GM18517 (cell line): Measurements from ENCODE around the gene ZNF692.

ENCODE experiments used
- ATAC-seq: cut with Tn5 transposase; IDR thresholded peaks from one replicate; pipeline ENCODE4 v1.9.1; 2021; ENCODE audit warnings: mild to moderate bottlenecking, moderate library complexity; ENCODE audit not compliant: unreplicated experiment

The ZNF692 gene

DNA sequence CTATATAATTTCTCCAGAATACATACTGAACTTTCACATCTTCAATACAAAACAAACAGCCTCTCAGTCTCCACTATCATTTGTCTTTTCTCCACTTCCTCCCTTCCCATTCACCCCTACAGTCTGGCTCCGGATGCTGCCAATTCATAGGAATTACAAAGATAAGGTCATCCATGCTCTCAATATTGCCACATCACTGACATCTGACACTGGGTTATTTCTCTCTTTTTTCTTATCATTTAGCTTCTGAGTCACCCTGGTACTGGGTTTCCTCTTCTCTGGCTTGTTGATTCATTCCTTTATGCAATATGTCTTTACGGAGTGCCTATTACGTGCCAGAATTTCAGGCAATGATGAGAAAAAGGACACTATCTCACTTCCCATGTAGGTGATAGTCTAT, 30.0 kb downstream of the ZNF692 start:
- ATAC-seq, result no peak

DNA sequence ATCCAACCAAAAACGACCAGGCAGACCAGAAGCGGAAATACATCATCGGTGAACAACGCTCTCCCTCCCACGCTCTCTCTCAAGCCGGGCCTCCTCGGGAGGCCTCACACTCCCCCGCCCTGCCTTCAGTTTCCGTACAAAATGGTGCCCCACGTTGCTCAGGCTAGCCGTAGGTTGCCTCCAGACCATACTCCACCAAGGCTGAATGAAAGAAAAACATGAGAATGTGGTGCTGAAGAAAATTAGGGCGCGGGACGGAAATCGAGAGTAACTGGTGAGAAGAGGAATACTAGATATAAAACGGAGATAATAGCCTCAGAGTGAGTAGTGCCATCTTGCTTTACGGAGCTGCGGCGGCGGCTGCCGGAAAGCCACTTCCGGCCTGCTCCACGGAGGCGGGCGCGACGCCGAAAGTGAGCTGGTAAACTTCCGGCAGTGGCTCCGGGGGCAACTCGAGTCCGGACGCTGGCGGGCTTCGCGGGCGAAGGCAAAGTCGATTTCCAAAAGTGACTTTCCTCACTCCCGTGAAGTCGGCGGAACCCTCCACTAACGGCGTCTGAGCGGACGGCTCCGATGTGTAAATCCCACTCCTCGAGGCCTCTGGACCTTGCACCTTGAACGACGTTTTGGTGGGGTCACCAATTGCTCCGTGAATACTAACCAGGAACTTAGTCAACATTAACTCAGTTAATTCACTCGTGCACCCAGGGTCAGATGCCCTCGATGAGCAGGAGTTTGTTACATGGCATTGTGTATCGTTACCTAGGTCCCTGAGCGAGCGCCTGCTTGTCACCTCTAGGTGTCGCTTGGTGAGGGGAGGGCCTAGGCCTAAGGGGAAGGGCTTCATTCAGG, 32.8 kb downstream of the ZNF692 start, which contains the start of gene SH3BP5L:
SH3BP5L (minus strand) TSS at position 7 of the 852 bp plus-strand sequence. CDS start 980 bp downstream, outside the sequence.
- ATAC-seq, result peak; percentile 92

DNA sequence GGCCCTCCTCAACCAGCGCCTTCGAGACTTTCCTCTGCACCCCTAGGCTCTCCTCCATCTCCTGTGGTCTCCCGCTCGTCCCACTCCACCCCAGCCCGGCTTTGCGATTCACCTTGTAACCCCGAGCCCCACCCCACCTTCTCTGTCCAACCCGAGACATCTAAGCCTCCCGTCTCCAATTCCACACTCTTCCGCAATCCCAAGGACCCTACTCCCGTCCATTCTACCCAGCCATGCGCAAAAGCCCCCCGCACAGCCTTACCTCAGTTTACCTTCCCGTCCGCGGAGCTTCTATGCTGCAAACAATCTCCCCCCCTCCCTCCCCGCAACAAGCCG, 33.3 kb downstream of the ZNF692 start:
- no peak for ATAC-seq

- ATAC-seq, result no peak
Measured at GRCh38 chr1:248825136-248825535, 33.7 kb downstream of the ZNF692 start.

- no peak for ATAC-seq
Measured at GRCh38 chr1:248824701-248825100, 34.2 kb downstream of the ZNF692 start.

DNA sequence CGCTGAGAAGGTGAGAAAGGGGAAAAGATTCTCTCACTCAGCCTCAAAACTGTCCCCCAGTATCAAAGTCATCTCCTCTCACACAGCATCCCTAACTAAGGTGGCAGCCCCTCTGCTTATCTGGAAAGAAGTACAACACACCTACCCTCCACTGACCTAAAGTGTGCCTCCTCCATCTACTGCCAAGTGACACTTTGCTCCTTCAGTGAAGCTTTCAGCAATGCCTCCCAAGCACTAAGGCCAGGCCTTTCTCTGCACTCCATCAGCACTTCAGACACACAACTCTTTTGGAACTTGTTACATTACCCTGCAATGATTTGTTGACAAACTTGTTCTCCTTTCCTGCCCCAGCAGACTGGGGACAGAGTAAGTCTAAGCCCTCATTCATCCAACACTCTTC, 34.6 kb downstream of the ZNF692 start:
- no peak for ATAC-seq

GRCh38 chr1:248823517-248824001, 35.3 kb downstream of the ZNF692 start:
- ATAC-seq, result no peak

DNA sequence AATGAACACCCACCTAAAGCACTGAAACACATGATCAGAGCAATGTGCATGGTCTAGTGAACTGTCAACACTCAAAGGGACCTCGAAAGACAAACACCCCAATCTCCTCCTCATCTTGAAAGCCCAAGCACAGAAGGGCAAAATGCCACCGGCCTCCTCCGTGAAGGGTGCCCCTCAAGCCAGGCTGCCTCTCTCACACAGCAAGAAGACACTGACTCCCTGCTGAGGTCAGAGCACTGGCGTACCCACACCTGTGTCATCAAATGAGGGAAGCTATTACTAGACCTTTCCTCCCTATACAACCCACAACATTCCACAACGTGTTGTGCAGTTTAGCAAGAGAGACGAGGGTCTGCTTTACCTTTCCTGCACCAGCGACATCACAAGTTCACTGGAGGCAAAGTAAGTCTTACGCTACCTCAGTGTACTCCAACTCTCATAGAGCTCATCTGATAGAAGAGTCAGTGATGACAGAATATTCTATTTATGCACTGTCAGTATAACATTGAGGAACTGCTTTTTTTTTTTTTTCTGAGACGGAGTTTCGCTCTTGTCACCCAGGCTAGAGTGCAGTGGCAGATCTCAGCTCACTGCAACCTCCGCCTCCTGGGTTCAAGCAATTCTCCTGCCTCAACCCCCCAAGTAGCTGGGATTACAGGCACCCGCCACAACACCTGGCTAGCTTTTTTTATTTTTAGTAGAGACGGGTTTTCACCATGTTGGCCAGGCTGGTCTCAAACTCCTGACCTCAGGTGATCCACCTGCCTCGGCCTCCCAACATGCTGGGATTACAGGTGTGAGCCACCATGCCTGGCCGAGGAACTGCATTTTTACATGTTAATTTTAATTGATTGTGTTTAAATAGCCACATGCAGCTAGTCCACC, 36.5 kb downstream of the ZNF692 start:
- peak; percentile 49 for ATAC-seq

- ATAC-seq, result no peak
Measured at GRCh38 chr1:248821641-248822040, 37.2 kb downstream of the ZNF692 start.

- no peak for ATAC-seq
Measured at GRCh38 chr1:248821101-248821500, 37.8 kb downstream of the ZNF692 start.

GRCh38 chr1:248820041-248820585, 38.8 kb downstream of the ZNF692 start:
- ATAC-seq, result no peak

- ATAC-seq, result no peak
Measured at GRCh38 chr1:248818505-248819374, 40.1 kb downstream of the ZNF692 start.

DNA sequence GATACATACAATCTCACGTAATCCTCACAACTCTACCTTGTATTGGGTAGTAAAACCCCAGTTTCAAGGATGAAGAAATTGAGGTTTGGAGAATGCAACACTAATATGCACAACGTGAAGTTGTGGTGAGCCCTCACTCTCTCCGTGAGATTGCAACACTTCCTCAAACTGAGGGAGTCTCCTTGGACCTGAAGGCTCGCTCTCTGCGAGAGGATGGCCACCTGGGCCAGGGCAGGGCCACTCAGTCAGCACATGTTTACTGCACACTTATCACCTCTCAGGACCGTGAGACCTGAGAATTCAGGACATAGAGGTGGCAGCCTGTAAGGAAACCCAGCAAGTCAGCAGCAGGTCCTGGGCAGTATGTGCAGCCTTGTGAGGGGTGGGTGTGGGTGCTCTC, 41.8 kb downstream of the ZNF692 start:
- ATAC-seq, result no peak

- no peak for ATAC-seq
Measured at GRCh38 chr1:248816042-248816851, 42.6 kb downstream of the ZNF692 start.

GRCh38 chr1:248815407-248816034, 43.4 kb downstream of the ZNF692 start:
- no peak for ATAC-seq

DNA sequence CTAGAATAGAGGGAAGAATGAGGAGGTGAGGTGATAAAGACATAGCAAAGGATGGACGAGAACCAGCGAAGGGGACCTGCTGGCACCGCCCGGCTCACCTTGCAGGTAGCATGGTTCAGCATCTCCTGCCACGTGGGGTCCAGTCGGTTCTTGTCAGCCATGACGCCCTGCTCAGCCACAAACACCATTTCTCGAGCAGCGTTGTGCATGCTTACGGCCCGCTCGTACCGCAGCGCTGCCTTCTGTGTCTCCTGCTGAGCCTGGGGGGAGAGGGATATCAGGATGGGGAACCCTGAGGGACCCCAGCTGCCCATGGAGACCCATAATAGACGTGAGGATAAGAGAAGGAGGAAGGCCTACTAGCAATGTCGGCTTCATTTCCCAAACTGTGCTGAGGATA, 44.5 kb downstream of the ZNF692 start:
- ATAC-seq, result no peak

DNA sequence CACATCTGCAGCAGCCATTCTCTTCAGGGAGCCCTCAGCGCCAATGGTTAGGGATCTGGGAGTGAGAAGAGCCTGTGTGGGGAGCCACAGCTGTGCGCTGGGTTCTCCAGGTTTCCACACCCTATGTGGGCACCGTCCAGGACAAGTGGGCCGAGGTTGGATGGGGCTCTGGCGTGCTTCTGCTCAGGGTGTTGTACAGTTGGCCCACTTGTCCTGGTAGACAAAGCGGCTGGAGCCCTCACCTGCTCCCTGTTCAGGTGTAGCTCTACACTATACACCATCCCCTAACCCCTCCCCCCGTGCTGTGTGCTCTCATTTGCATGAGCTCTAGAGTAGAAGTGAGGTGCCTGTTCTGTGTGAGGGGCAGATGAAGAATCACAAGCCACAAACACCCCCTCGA, 45.3 kb downstream of the ZNF692 start:
- no peak for ATAC-seq

- no peak for ATAC-seq
Measured at GRCh38 chr1:248812736-248813425, 46.0 kb downstream of the ZNF692 start.
